Measurements from ENCODE around the gene PDE4C.

PDE4C gene

GRCh38 chr19:18233224-18233825 is 7.1 kb upstream of the PDE4C start (continued):
- no peak for TF ChIP-seq ZNF549 (tag by site-specific recombination; IDR thresholded peaks at IDR 0.05)
- peak; percentile 85 for TF ChIP-seq ZFP69B (tag by site-specific recombination; IDR thresholded peaks at IDR 0.05)
- 0 out of 2 replicates have a peak, but pooled peaks have one; percentile 22 for TF ChIP-seq ZBTB1 (tag by site-specific recombination; IDR thresholded peaks at IDR 0.05)
- peak; percentile 57; the same call in 1 of the 2 replicates for TF ChIP-seq ZEB2 (tag by site-specific recombination; IDR thresholded peaks at IDR 0.05)
- no peak for TF ChIP-seq ZNF138 (tag by site-specific recombination; IDR thresholded peaks at IDR 0.05; ENCODE audit: borderline replicate concordance)
- no peak for TF ChIP-seq ZFHX2 (tag by site-specific recombination; conservative IDR thresholded peaks at IDR 0.05)

- CTCF ChIA-PET, result interaction anchor here (0.6 to 1.2 kb wide), 3 partner anchors 19 to 46 kb away, joined by 4 read pairs; no protein-coding TSS in a partner anchor
Observed at GRCh38 chr19:18232540-18233223, 6.4 kb upstream of the PDE4C start.

More at GRCh38 chr19:18232540-18233223, 6.4 kb upstream of the PDE4C start:
- Histone ChIP-seq H3K36me3 (ENCODE audit: control insufficient read depth in 2 of 2, insufficient read depth in 1 of 2, low read length in 2 of 2) (no peaks in the 10 kb centered on the region), H3K9me3 (ENCODE audit: control insufficient read depth, insufficient read depth, low read depth, low read length) (no peaks in the 10 kb centered on the region), H3K4me3 (ENCODE audit: low read depth, low read length) (no peak overlapping the region; the same call in 1 of the 2 replicates), H3K27ac (ENCODE audit: extremely low read depth, low read depth, low read length) (no peak overlapping the region), H3K4me1 (ENCODE audit: control insufficient read depth, insufficient read depth, low read length) (no peaks in the 10 kb centered on the region)
- TF ChIP-seq ZNF23 (tag by site-specific recombination; IDR thresholded peaks at IDR 0.05; ENCODE audit: borderline replicate concordance), result no peak
- TF ChIP-seq ZNF398 (tag by site-specific recombination; IDR thresholded peaks at IDR 0.05), result no peak
- TF ChIP-seq SCRT2 (tag by site-specific recombination; IDR thresholded peaks at IDR 0.05), result peak; percentile 92
- TF ChIP-seq ZNF843 (tag by site-specific recombination; IDR thresholded peaks at IDR 0.05), result 0 out of 2 replicates have a peak, but pooled peaks have one; percentile 20
- TF ChIP-seq SP3 (tag by site-specific recombination; IDR thresholded peaks at IDR 0.05), result no peak
- 0 out of 2 replicates have a peak, but pooled peaks have one; percentile 32 for TF ChIP-seq ZBTB17 (tag by site-specific recombination; IDR thresholded peaks at IDR 0.05)
- TF ChIP-seq ZNF335 (tag by site-specific recombination; conservative IDR thresholded peaks at IDR 0.05), result peak; percentile 72
- TF ChIP-seq ZNF324 (tag by site-specific recombination; IDR thresholded peaks at IDR 0.05), result no peak
- TF ChIP-seq ZBTB11 (tag by site-specific recombination; conservative IDR thresholded peaks at IDR 0.05; ENCODE audit: low read depth), result peak; percentile 21; the same call in 1 of the 2 replicates
- peak; percentile 47; the same call in 1 of the 2 replicates for TF ChIP-seq ZBTB20 (tag by site-specific recombination; IDR thresholded peaks at IDR 0.05)
- no peak for TF ChIP-seq MZF1 (tag by site-specific recombination; IDR thresholded peaks at IDR 0.05; ENCODE audit: borderline replicate concordance)
- TF ChIP-seq ZNF600 (tag by site-specific recombination; IDR thresholded peaks at IDR 0.05), result peak; percentile 88
- POLR2A ChIA-PET, result interaction anchor here (0.6 to 1.2 kb wide), 6 partner anchors 8 to 114 kb away, joined by 3 to 4 read pairs (median 3); no protein-coding TSS in a partner anchor

Data from HEK293 (cell line).